Caco-2 (cell line): ENCODE data around the gene IP6K1. TPM values are rescaled to one million over a fixed set of nuclear protein-coding genes. Genes with fewer than 3 reads are reported as not detected.
"Not testable (repeated sequence)": the region's sequence is repeated elsewhere in the genome, so short reads cannot be mapped to it uniquely, and the experiment has no call there.

Source experiments
- Bru-seq: library from RNA; stranded (reverse); fragments of 400-500 nt; gene quantifications from one replicate; lab custom pipeline; 2021; lab: Mats Ljungman, UMichigan
- BruChase-seq, 2 experiments: library from RNA; stranded (reverse); fragments of 400-500 nt; gene quantifications; one replicate each; lab custom pipeline; 2021; lab: Mats Ljungman, UMichigan
- BruUV-seq: library from RNA; stranded (reverse); fragments of 400-500 nt; replicated peaks from 2 replicates; lab custom pipeline; 2021; lab: Mats Ljungman, UMichigan
- CTCF ChIA-PET: fragments of 300-600 bp; sonication (Branson Sonifier 250); formaldehyde crosslinking; loops from one replicate; lab custom pipeline; 2022; ENCODE audit warnings: antibody characterized with exemption; lab: Charles Lee
- POLR2A ChIA-PET: fragments of 300-600 bp; sonication (Branson Sonifier 250); formaldehyde crosslinking; loops from one replicate; lab custom pipeline; 2022; ENCODE audit warnings: antibody characterized with exemption; lab: Charles Lee
- DNase-seq, 2 experiments: peaks; one replicate each; pipeline versions ENCODE4 v3.0.0 to v3.0.0-alpha.2; 2020 to 2022
- H3K27me3 ChIP-seq: replicated peaks from 2 replicates; pipeline ENCODE4 v1.6.0; 2011; ENCODE audit warnings: low read length; ENCODE audit not compliant: control insufficient read depth, insufficient read depth
- H3K36me3 ChIP-seq: 2 replicates; pipeline ENCODE4 v1.5.1; 2011; ENCODE audit warnings: low read length; ENCODE audit not compliant: control insufficient read depth, insufficient read depth
- H3K4me1 ChIP-seq: fragments of 250-450 bp; sonication (Bioruptor Pico); 2 replicates; pipeline ENCODE4 v1.5.1; 2020; ENCODE audit warnings: mild to moderate bottlenecking
- H3K4me3 ChIP-seq: 2 replicates; pipeline ENCODE4 v1.5.1; 2011; ENCODE audit warnings: low read depth, mild to moderate bottlenecking, control low read depth, low read length
- H3K9me3 ChIP-seq: fragments of 250-450 bp; sonication (Bioruptor Pico); 2 replicates; pipeline ENCODE4 v1.5.1; 2020; ENCODE audit warnings: mild to moderate bottlenecking, moderate library complexity
- H3K27ac Mint-ChIP-seq: one replicate; pipeline ENCODE4 v1.8.0; 2022; ENCODE audit warnings: mixed read lengths; ENCODE audit not compliant: unreplicated experiment
- H3K27me3 Mint-ChIP-seq: one replicate; pipeline ENCODE4 v1.8.0; 2022; ENCODE audit warnings: mixed read lengths; ENCODE audit not compliant: insufficient read depth, unreplicated experiment
- H3K36me3 Mint-ChIP-seq: one replicate; pipeline ENCODE4 v1.8.0; 2022; ENCODE audit warnings: mild to moderate bottlenecking, mixed read lengths; ENCODE audit not compliant: insufficient read depth, unreplicated experiment
- H3K4me1 Mint-ChIP-seq: one replicate; pipeline ENCODE4 v1.8.0; 2022; ENCODE audit warnings: low read depth, mixed read lengths; ENCODE audit not compliant: unreplicated experiment
- H3K4me3 Mint-ChIP-seq: one replicate; pipeline ENCODE4 v1.8.0; 2022; ENCODE audit warnings: mild to moderate bottlenecking, moderate library complexity, mixed read lengths; ENCODE audit not compliant: unreplicated experiment
- H3K9me3 Mint-ChIP-seq: one replicate; pipeline ENCODE4 v1.8.0; 2022; ENCODE audit warnings: mixed read lengths; ENCODE audit not compliant: unreplicated experiment
- CTCF ChIP-seq, 2 experiments: fragments of 200-600 bp in 1 of 2; IDR thresholded peaks; 1 replicate in 1 of 2; 2 replicates in 1 of 2; pipeline versions ENCODE4 v1.5.1 to v1.8.0; 2011 to 2022; ENCODE audit warnings: antibody characterized with exemption in 1 of 2, control low read depth in 1 of 2, inconsistent platforms in 1 of 2, low read depth in 1 of 2, low read length in 1 of 2, mild to moderate bottlenecking in 1 of 2, moderate library complexity in 1 of 2; ENCODE audit not compliant: insufficient read depth in 1 of 2, severe bottlenecking in 1 of 2, unreplicated experiment in 1 of 2
- intact Hi-C: fragments of 100-400 bp; cut with micrococcal nuclease; formaldehyde crosslinking; loops from one replicate; pipeline ENCODE4 v1.10.0; 2022; ENCODE audit not compliant: unreplicated experiment
- long read RNA-seq: library from polyadenylated mRNA; stranded (forward); transcript quantifications from one replicate; pipeline ENCODE4 v2.0.0, GENCODE V29; 2022
- total RNA-seq: library from RNA; stranded (reverse); gene quantifications from 2 replicates; pipeline ENCODE4 v1.2.3, GENCODE V29; 2022

The IP6K1 gene
- total RNA-seq: 35.5 and 39.6 TPM in 2 replicates
- Bru-seq, nascent RNA: percentile 77 among the genes with signal in this experiment
- BruChase-seq, experiment 1, labeled RNA remaining after a 2-hour chase: percentile 82 among the genes with signal in this experiment
- percentile 78 among the genes with signal in this experiment for BruChase-seq, experiment 2, labeled RNA remaining after a 6-hour chase
- long read RNA-seq, full-length matches to known transcripts: 22 of 32 reads
- long read RNA-seq, partial matches to known transcripts: 3 of 32 reads
- long read RNA-seq, other reads (novel, unspliced or antisense): 7 of 32 reads

- no peaks in the 10 kb centered on the region for H3K27me3 Mint-ChIP-seq
- peak within 1 kb of the TSS; percentile 90 for H3K27ac Mint-ChIP-seq
- Histone ChIP-seq H3K4me1 (peaks cover 15% of the 10 kb centered on the region), H3K36me3 (peaks cover 1% of the 10 kb centered on the region; the same call in 1 of the 2 replicates), H3K27me3 (no peaks in the 10 kb centered on the region), H3K9me3 (no peaks in the 10 kb centered on the region), H3K4me3 (peak within 1 kb of the TSS; percentile 71)
- H3K4me1 Mint-ChIP-seq: peaks cover under 1% of the 10 kb centered on the region
- ChIA-PET POLR2A (interaction anchor here (0.7 to 1.1 kb wide), 4 partner anchors 19 to 143 kb away, joined by 3 to 11 read pairs (median 3); partner anchors contain the start of genes GMPPB and MON1A), CTCF (interaction anchor here (0.6 to 1.2 kb wide), 3 partner anchors 16 to 115 kb away, joined by 3 to 11 read pairs (median 3); partner anchors contain the start of gene INKA1)
- intact Hi-C loops: loop anchor here (2.0 to 5.0 kb wide), 2 partner anchors 16 to 64 kb away; partner anchors contain the start of genes GMPPB and INKA1
- DNase-seq: peak; percentile 99 to 100
- H3K36me3 Mint-ChIP-seq: peaks cover 18% of the 10 kb centered on the region
- H3K9me3 Mint-ChIP-seq: no peaks in the 10 kb centered on the region
- peak within 1 kb of the TSS; percentile 85 for H3K4me3 Mint-ChIP-seq
- BruUV-seq: no TSS peak
- TF ChIP-seq CTCF (IDR thresholded peaks at IDR 0.05; ENCODE audit: insufficient read depth in 1 of 2, low read depth in 1 of 2, low read length in 1 of 2, severe bottlenecking in 1 of 2, unreplicated experiment in 1 of 2): no peak
Observed at GRCh38 chr3:49786357-49787181, at the start of gene IP6K1. TSS of gene IP6K1 (minus strand) at chr3:49786542. CDS start at chr3:49748040, 38,502 bp downstream.

DNA sequence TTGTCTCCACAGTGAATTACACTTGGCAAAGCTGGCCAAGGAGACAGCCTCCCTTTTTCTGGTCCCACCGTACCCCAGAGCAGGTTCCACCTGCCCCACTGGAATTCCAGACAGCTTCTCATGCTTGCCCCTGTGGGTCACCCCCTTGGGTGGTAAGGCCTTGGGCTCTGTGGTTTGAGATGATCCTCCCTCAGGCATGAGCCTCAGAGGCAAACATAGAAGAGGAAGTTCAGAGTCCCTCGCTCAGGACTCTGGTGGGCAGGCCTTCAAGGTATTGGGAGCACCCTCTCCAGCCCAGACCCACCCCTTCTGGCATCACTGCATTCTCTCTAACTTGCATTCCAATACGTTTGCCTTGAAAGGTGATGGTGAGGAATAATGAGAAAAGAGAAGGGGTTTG, 45.0 kb upstream of the IP6K1 start:
- Mint-ChIP-seq H3K4me3 (no peak overlapping the region), H3K4me1 (no peaks in the 10 kb centered on the region), H3K36me3 (peaks cover 34% of the 10 kb centered on the region), H3K27ac (no peak overlapping the region), H3K9me3 (no peaks in the 10 kb centered on the region), H3K27me3 (no peaks in the 10 kb centered on the region)
- ChIA-PET CTCF (no interaction called here), POLR2A (no interaction called here)
- Histone ChIP-seq H3K4me3 (no peak overlapping the region), H3K9me3 (no peaks in the 10 kb centered on the region), H3K27me3 (no peaks in the 10 kb centered on the region), H3K4me1 (no peaks in the 10 kb centered on the region), H3K36me3 (0 out of 2 replicates have a peak, but pooled peaks cover 1% of the 10 kb centered on the region)
- no peak for DNase-seq
- BruUV-seq: no TSS peak
- intact Hi-C loops: no loop called here
- TF ChIP-seq CTCF (IDR thresholded peaks at IDR 0.05; ENCODE audit: insufficient read depth in 1 of 2, low read depth in 1 of 2, low read length in 1 of 2, severe bottlenecking in 1 of 2, unreplicated experiment in 1 of 2): no peak

DNA sequence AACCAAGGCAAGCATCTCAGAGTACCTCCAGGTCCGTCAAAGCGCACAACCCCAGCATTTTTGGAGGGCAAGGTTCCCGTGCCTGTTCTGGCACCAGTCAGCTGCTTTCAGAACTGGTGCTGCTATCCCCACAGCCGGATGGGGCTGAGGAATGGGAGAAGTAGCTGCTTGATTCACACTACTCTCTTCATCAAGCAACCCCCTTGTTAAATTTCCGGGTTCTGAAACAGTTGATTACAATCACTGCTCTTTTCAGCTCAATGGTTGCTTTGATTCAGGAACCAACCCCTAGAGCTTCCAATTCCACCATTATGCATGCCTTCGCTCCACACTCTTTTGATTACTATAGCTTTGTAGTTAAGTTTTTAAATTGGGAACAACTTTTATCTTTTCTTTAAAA, 39.7 kb upstream of the IP6K1 start:
- peaks cover 22% of the 10 kb centered on the region for H3K36me3 Mint-ChIP-seq
- no peaks in the 10 kb centered on the region for H3K4me1 Mint-ChIP-seq
- POLR2A ChIA-PET: no interaction called here

DNA sequence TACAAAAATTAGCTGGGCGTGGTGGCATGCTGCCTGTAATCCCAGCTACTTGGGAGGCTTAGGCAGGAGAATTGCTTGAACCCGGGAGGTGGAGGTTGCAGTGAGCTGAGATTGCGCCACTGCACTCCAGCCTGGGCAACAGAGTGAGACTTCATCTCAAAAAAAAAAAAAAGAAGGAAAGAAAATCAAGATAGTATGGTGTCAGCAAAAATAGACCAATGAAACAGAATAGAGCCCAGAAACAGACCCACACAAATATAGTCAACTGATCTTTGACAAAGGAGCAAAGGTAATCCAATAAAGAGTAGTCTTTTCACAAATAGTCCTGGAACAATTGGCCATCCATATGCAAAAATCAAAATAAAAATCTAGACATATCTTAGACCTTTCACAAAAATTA, 36.8 kb upstream of the IP6K1 start:
- H3K27me3 ChIP-seq, H3K27me3 Mint-ChIP-seq, H3K4me1 ChIP-seq, H3K4me3 Mint-ChIP-seq, DNase-seq, H3K36me3 ChIP-seq, BruUV-seq, POLR2A ChIA-PET, H3K9me3 Mint-ChIP-seq, H3K27ac Mint-ChIP-seq, H3K4me3 ChIP-seq, H3K4me1 Mint-ChIP-seq, CTCF ChIA-PET, H3K9me3 ChIP-seq, intact Hi-C loops: not testable (repeated sequence)
- H3K36me3 Mint-ChIP-seq: peaks cover 11% of the 10 kb centered on the region

More for the DNA sequence above, 39.7 kb upstream of the IP6K1 start:
- no peaks in the 10 kb centered on the region for H3K4me1 ChIP-seq
- DNase-seq: no peak
- H3K4me3 Mint-ChIP-seq: no peak overlapping the region
- no peak for TF ChIP-seq CTCF (IDR thresholded peaks at IDR 0.05; ENCODE audit: insufficient read depth in 1 of 2, low read depth in 1 of 2, low read length in 1 of 2, severe bottlenecking in 1 of 2, unreplicated experiment in 1 of 2)
- CTCF ChIA-PET: interaction anchor here (0.7 kb wide), 1 partner anchor 20 kb away, joined by 3 read pairs; no protein-coding TSS in a partner anchor
- BruUV-seq: no TSS peak
- no peak overlapping the region for H3K4me3 ChIP-seq
- no peaks in the 10 kb centered on the region for H3K27me3 ChIP-seq
- no peaks in the 10 kb centered on the region for H3K9me3 ChIP-seq
- no peaks in the 10 kb centered on the region for H3K36me3 ChIP-seq
- no peaks in the 10 kb centered on the region for H3K27me3 Mint-ChIP-seq
- H3K27ac Mint-ChIP-seq: no peak overlapping the region
- intact Hi-C loops: no loop called here
- H3K9me3 Mint-ChIP-seq: no peaks in the 10 kb centered on the region
